DND-41 (cell line): ENCODE results near the gene FNDC3B.

ENCODE experiments used
- ATAC-seq: fragments of 200-7000 bp; cut with Tn5 transposase; 3 replicates; pipeline ENCODE4 v1.9.1; 2021; ENCODE audit warnings: low read depth; ENCODE audit not compliant: insufficient read depth
- DNase-seq: peaks from one replicate; pipeline ENCODE4 v3.0.0-alpha.2; 2020
- H2AFZ ChIP-seq: 2 replicates; pipeline ENCODE4 v1.6.0; 2012; ENCODE audit warnings: low read depth, low read length
- H3K27ac ChIP-seq: 2 replicates; pipeline ENCODE4 v1.5.1; 2012; ENCODE audit warnings: low read length, inconsistent platforms
- H3K27me3 ChIP-seq: fragments of 200-600 bp; sonication (generic); 2 replicates; pipeline ENCODE4 v1.6.0; 2012; ENCODE audit warnings: low read length, mild to moderate bottlenecking, inconsistent platforms; ENCODE audit not compliant: insufficient read depth, poor library complexity
- H3K36me3 ChIP-seq: 2 replicates; pipeline ENCODE4 v1.5.1; 2012; ENCODE audit warnings: low read length, inconsistent platforms; ENCODE audit not compliant: insufficient read depth
- H3K4me1 ChIP-seq: 2 replicates; pipeline ENCODE4 v1.5.1; 2012; ENCODE audit warnings: mild to moderate bottlenecking, low read length; ENCODE audit not compliant: insufficient read depth
- H3K4me2 ChIP-seq: 2 replicates; pipeline ENCODE4 v1.6.0; 2012; ENCODE audit warnings: mild to moderate bottlenecking, moderate library complexity, low read length, inconsistent platforms; ENCODE audit not compliant: insufficient read depth
- H3K4me3 ChIP-seq, 2 experiments: fragments of 200-600 bp in 1 of 2; shearing (Covaris generic) in 1 of 2; 2 replicates each; pipeline ENCODE4 v1.5.1; 2012 to 2016; ENCODE audit warnings: inconsistent platforms in 2 of 2, low read length in 2 of 2, mild to moderate bottlenecking in 2 of 2, low read depth in 1 of 2, moderate library complexity in 1 of 2
- H3K79me2 ChIP-seq: 2 replicates; pipeline ENCODE4 v1.6.0; 2012; ENCODE audit warnings: low read length, inconsistent platforms; ENCODE audit not compliant: insufficient read depth
- H3K9ac ChIP-seq: 2 replicates; pipeline ENCODE4 v1.6.0; 2012; ENCODE audit warnings: low read depth, mild to moderate bottlenecking, inconsistent platforms, low read length, moderate library complexity
- H3K9me3 ChIP-seq: 2 replicates; pipeline ENCODE4 v1.5.1; 2012; ENCODE audit warnings: low read length, moderate library complexity, mild to moderate bottlenecking, inconsistent platforms; ENCODE audit not compliant: insufficient read depth, severe bottlenecking
- H4K20me1 ChIP-seq: 2 replicates; pipeline ENCODE4 v1.6.0; 2012; ENCODE audit warnings: low read length; ENCODE audit not compliant: insufficient read depth
- CTCF ChIP-seq: IDR thresholded peaks from 2 replicates; pipeline ENCODE4 v1.5.1; 2012; ENCODE audit warnings: borderline replicate concordance, low read length, moderate library complexity, mild to moderate bottlenecking; ENCODE audit not compliant: poor library complexity, severe bottlenecking; ENCODE audit errors: extremely low read depth
- EZH2 ChIP-seq: IDR thresholded peaks from 3 replicates; pipeline ENCODE4 v1.6.1; 2012; ENCODE audit warnings: borderline replicate concordance, low read depth, mild to moderate bottlenecking, moderate library complexity, low read length, inconsistent platforms; ENCODE audit not compliant: severe bottlenecking

FNDC3B gene

DNA sequence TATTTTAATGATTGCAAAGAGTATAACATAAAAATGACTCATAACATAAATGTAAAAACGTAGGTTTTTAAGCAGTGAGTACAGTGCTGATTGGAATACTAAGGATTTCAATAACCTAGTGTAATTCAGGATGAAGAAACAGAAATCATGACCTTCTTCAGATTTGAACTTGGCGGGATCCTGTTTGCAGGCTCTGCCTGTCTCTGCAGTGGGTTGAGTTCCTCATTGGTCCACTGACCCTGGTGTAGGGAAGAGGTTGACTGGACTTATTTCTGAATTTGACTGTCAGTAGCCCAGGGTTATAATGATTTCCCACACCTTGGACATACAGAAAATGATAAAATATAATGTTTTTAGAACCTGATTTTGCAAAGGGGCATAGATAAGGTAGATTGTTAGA, 171.7 kb downstream of the FNDC3B start:
- DNase-seq (no peak), ATAC-seq (no peak)
- Histone ChIP-seq H4K20me1 (0 out of 2 replicates have a peak, but pooled peaks cover 2% of the 10 kb centered on the region), H3K79me2 (no peaks in the 10 kb centered on the region), H3K4me1 (no peaks in the 10 kb centered on the region), H3K4me3 (no peak overlapping the region), H2AFZ (no peak overlapping the region), H3K9me3 (peaks cover 2% of the 10 kb centered on the region), H3K27ac (no peak overlapping the region), H3K27me3 (no peaks in the 10 kb centered on the region), H3K9ac (no peak overlapping the region), H3K4me2 (no peak overlapping the region), H3K36me3 (no peaks in the 10 kb centered on the region)
- TF ChIP-seq EZH2 = no peak
- no peak for TF ChIP-seq CTCF

DNA sequence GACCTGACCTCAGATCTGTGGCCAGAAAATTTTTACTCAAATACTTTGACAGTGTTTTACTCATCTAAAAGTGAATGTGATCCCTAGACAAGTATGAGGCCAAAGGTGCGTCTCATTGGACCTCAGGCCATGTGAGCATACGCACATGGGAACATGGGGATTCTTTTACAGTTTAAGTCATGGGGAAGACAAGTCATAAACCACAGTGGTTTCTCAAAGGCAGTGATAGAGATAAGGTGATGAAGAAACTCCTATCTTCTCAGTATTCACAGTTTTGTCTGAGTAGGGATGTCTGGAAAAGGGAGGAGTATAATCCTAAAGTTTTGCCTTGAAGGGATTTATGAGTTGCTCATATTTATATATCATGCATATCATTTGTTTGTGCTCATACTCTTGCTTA, 173.8 kb downstream of the FNDC3B start:
- Histone ChIP-seq H3K4me3 (no peak overlapping the region), H3K27ac (no peak overlapping the region), H4K20me1 (0 out of 2 replicates have a peak, but pooled peaks cover 2% of the 10 kb centered on the region), H3K9me3 (no peaks in the 10 kb centered on the region), H3K27me3 (no peaks in the 10 kb centered on the region), H3K4me1 (no peaks in the 10 kb centered on the region), H3K9ac (no peak overlapping the region), H3K4me2 (no peak overlapping the region), H3K79me2 (no peaks in the 10 kb centered on the region), H3K36me3 (no peaks in the 10 kb centered on the region), H2AFZ (no peak overlapping the region)
- ATAC-seq = no peak
- no peak for DNase-seq
- TF ChIP-seq EZH2 (no peak), CTCF (no peak)

DNA sequence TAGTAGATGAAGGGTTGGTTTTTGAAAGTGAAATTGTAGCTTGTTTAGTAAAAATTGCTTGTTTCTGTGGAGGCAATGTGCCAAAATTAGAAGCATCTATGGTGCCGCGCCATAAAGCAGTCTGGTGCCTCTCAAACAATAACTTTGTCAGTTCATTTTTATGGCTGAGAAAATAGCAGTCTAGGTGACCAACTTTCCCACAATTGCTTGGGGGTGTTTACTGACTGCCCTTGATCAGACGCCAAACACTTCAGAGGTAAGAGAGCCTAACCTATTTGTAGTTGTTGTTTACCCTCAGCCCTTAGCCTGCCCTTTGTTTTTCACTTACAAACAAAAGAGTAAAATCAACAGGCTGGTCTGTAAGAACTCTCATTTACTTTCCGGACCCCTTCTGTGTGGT, 174.5 kb downstream of the FNDC3B start:
- no peaks in the 10 kb centered on the region for H3K79me2 ChIP-seq
- no peaks in the 10 kb centered on the region for H3K9me3 ChIP-seq
- TF ChIP-seq CTCF = no peak
- no peak for TF ChIP-seq EZH2
- H3K27me3 ChIP-seq = no peaks in the 10 kb centered on the region
- H4K20me1 ChIP-seq = 0 out of 2 replicates have a peak, but pooled peaks cover 2% of the 10 kb centered on the region
- DNase-seq (no peak), ATAC-seq (no peak)
- no peak overlapping the region for H3K9ac ChIP-seq
- no peak overlapping the region for H2AFZ ChIP-seq
- no peaks in the 10 kb centered on the region for H3K36me3 ChIP-seq
- H3K27ac ChIP-seq = no peak overlapping the region
- H3K4me3 ChIP-seq = no peak overlapping the region
- H3K4me2 ChIP-seq = no peak overlapping the region
- no peaks in the 10 kb centered on the region for H3K4me1 ChIP-seq

- no peaks in the 10 kb centered on the region for H3K27me3 ChIP-seq
- H3K79me2 ChIP-seq = no peaks in the 10 kb centered on the region
- no peak for DNase-seq
- no peak overlapping the region for H3K9ac ChIP-seq
- H2AFZ ChIP-seq = no peak overlapping the region
- H3K4me1 ChIP-seq = no peaks in the 10 kb centered on the region
- H3K4me2 ChIP-seq = no peak overlapping the region
- H3K36me3 ChIP-seq = no peaks in the 10 kb centered on the region
- ATAC-seq = no peak
- no peak overlapping the region for H3K4me3 ChIP-seq
- no peaks in the 10 kb centered on the region for H3K9me3 ChIP-seq
- no peak overlapping the region for H3K27ac ChIP-seq
- no peak for TF ChIP-seq EZH2
- H4K20me1 ChIP-seq = no peaks in the 10 kb centered on the region
Measured at GRCh38 chr3:172216267-172216666, 176.9 kb downstream of the FNDC3B start.
